Measurements from ENCODE around the gene CASP8AP2.

The CASP8AP2 gene

DNA sequence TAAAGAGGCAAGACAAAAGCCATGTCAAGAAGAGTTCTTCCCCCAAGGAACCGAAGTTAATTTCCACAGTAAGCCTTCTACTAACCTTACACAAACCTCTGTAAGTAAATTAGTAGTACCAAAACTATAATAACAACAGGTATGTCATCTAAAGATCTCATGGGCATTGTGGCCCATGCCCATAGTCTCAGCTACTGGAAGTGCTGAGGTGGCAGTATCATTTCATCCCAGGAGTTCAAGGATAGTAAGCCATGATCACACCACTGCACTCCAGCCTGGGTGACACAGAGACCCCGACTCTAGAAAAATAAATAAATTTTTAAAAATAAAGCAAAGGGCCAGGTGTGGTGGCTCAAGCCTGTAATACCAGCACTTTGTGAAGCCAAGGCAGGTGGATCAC, 39.3 kb upstream of the CASP8AP2 start:
- Histone ChIP-seq H2AFZ (ENCODE audit: low read length) (no peak overlapping the region), H3F3A (ENCODE audit: insufficient read depth, low read length) (no peaks in the 10 kb centered on the region), H3K9me3 (replicated peaks; ENCODE audit: insufficient read depth, low read length) (no peaks in the 10 kb centered on the region), H3K9me2 (replicated peaks; ENCODE audit: insufficient read depth, low read length) (no peaks in the 10 kb centered on the region), H3K4me1 (ENCODE audit: low read length) (peaks cover 20% of the 10 kb centered on the region), H3K79me2 (ENCODE audit: low read length) (peaks cover 30% of the 10 kb centered on the region), H4K20me1 (ENCODE audit: insufficient read depth, low read length) (no peaks in the 10 kb centered on the region), H3K4me3 (ENCODE audit: low read length) (no peak overlapping the region), H3K4me2 (ENCODE audit: low read depth, low read length) (no peak overlapping the region), H3K27me3 (replicated peaks; ENCODE audit: insufficient read depth, low read length) (no peaks in the 10 kb centered on the region), H3K9ac (ENCODE audit: low read length) (no peak overlapping the region), H3K27ac (ENCODE audit: low read length) (no peak overlapping the region), H3K36me3 (replicated peaks; ENCODE audit: insufficient read depth, low read length) (peaks cover 6% of the 10 kb centered on the region)
- no peak for DNase-seq
- TF ChIP-seq EZH2phosphoT487 (IDR thresholded peaks at IDR 0.05; ENCODE audit: low read length) = no peak
- TF ChIP-seq, protein P1, sequence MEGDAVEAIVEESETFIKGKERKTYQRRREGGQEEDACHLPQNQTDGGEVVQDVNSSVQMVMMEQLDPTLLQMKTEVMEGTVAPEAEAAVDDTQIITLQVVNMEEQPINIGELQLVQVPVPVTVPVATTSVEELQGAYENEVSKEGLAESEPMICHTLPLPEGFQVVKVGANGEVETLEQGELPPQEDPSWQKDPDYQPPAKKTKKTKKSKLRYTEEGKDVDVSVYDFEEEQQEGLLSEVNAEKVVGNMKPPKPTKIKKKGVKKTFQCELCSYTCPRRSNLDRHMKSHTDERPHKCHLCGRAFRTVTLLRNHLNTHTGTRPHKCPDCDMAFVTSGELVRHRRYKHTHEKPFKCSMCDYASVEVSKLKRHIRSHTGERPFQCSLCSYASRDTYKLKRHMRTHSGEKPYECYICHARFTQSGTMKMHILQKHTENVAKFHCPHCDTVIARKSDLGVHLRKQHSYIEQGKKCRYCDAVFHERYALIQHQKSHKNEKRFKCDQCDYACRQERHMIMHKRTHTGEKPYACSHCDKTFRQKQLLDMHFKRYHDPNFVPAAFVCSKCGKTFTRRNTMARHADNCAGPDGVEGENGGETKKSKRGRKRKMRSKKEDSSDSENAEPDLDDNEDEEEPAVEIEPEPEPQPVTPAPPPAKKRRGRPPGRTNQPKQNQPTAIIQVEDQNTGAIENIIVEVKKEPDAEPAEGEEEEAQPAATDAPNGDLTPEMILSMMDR (IDR thresholded peaks at IDR 0.05; ENCODE audit: low read length) = no peak
- TF ChIP-seq EZH2 (optimal IDR thresholded peaks at IDR 0.05; ENCODE audit: low read depth, low read length) = no peak

DNA sequence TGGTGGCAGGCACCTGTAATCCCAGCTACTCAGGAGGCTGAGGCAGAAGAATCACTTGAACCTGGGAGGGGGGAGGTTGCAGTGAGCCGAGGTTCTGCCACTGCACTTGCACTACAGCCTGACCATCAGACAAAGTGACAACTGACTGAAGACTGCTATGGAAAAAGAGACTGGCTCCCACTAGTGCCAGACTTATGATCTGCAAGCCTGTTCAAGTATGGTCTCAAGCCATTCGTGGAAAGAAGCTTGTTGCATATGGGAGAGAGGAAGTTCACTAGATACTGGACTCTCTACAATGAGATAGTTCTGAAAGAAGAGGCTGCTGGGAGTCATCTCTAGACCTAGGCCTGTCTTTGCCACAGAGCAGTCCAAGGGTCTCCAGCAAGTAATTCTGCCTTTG, 36.8 kb upstream of the CASP8AP2 start:
- peak; percentile 30 for DNase-seq
- Histone ChIP-seq H3K9ac (ENCODE audit: low read length) (no peak overlapping the region), H3K4me1 (ENCODE audit: low read length) (peaks cover 20% of the 10 kb centered on the region), H3K4me2 (ENCODE audit: low read depth, low read length) (no peak overlapping the region), H3K27ac (ENCODE audit: low read length) (no peak overlapping the region), H3F3A (ENCODE audit: insufficient read depth, low read length) (no peaks in the 10 kb centered on the region), H3K9me3 (replicated peaks; ENCODE audit: insufficient read depth, low read length) (no peaks in the 10 kb centered on the region), H3K4me3 (ENCODE audit: low read length) (no peak overlapping the region), H4K20me1 (ENCODE audit: insufficient read depth, low read length) (no peaks in the 10 kb centered on the region), H3K36me3 (replicated peaks; ENCODE audit: insufficient read depth, low read length) (peaks cover 6% of the 10 kb centered on the region), H2AFZ (ENCODE audit: low read length) (no peak overlapping the region), H3K79me2 (ENCODE audit: low read length) (peaks cover 41% of the 10 kb centered on the region), H3K9me2 (replicated peaks; ENCODE audit: insufficient read depth, low read length) (no peaks in the 10 kb centered on the region), H3K27me3 (replicated peaks; ENCODE audit: insufficient read depth, low read length) (no peaks in the 10 kb centered on the region)
- TF ChIP-seq EZH2 (optimal IDR thresholded peaks at IDR 0.05; ENCODE audit: low read depth, low read length) (no peak), EZH2phosphoT487 (IDR thresholded peaks at IDR 0.05; ENCODE audit: low read length) (no peak)
- TF ChIP-seq, protein P1 (IDR thresholded peaks at IDR 0.05; ENCODE audit: low read length) = peak; percentile 32

DNA sequence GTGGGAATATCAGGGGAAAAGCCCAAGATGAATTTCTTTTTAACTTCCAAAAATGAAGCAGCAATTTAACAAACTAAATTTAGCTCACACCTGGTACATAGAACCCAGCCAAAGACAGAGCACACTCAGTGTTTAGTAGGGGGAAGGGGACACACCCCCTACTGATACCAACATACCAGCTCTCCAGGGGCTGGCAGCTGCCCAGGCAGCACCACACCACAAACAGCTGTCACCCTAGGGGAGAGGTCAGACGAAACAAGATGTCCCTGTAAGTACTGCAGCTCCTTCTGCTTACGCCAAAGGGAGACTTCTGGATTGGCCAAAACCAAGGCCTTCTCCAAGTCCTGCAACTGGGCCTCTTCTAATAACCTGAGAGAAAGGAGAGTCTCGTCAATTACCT, 36.1 kb upstream of the CASP8AP2 start:
- H3K79me2 ChIP-seq (ENCODE audit: low read length) = peaks cover 42% of the 10 kb centered on the region
- H3K4me3 ChIP-seq (ENCODE audit: low read length) = no peak overlapping the region
- H3K9me2 ChIP-seq (replicated peaks; ENCODE audit: insufficient read depth, low read length) = no peaks in the 10 kb centered on the region
- no peak overlapping the region for H3K4me2 ChIP-seq (ENCODE audit: low read depth, low read length)
- H3K4me1 ChIP-seq (ENCODE audit: low read length) = peaks cover 20% of the 10 kb centered on the region
- TF ChIP-seq, protein P1 (IDR thresholded peaks at IDR 0.05; ENCODE audit: low read length) = no peak
- TF ChIP-seq EZH2phosphoT487 (IDR thresholded peaks at IDR 0.05; ENCODE audit: low read length) (no peak), EZH2 (optimal IDR thresholded peaks at IDR 0.05; ENCODE audit: low read depth, low read length) (no peak)
- no peaks in the 10 kb centered on the region for H3K27me3 ChIP-seq (replicated peaks; ENCODE audit: insufficient read depth, low read length)
- H3K9me3 ChIP-seq (replicated peaks; ENCODE audit: insufficient read depth, low read length) = no peaks in the 10 kb centered on the region
- peak; percentile 14 for DNase-seq
- H3K9ac ChIP-seq (ENCODE audit: low read length) = no peak overlapping the region
- H3K36me3 ChIP-seq (replicated peaks; ENCODE audit: insufficient read depth, low read length) = peaks cover 6% of the 10 kb centered on the region
- no peak overlapping the region for H2AFZ ChIP-seq (ENCODE audit: low read length)
- no peaks in the 10 kb centered on the region for H3F3A ChIP-seq (ENCODE audit: insufficient read depth, low read length)
- no peaks in the 10 kb centered on the region for H4K20me1 ChIP-seq (ENCODE audit: insufficient read depth, low read length)
- H3K27ac ChIP-seq (ENCODE audit: low read length) = no peak overlapping the region
